ENCODE results near the gene PIH1D2. TPM values are rescaled to one million over a fixed set of nuclear protein-coding genes. Genes with fewer than 3 reads are reported as not detected.

The PIH1D2 gene
- total RNA-seq, 2 donors from 2014 or later = 0.48 TPM; not detected in 1

Other genes with a start within 250 kb of the PIH1D2 start
- 10 to 100 TPM; 32.0 to 43.5 TPM for gene ALG9, start 202.4 kb downstream of the PIH1D2 start, total RNA-seq
- 1 to 10 TPM; 6.2 to 7.9 TPM for gene FDXACB1, start 194.9 kb downstream of the PIH1D2 start, total RNA-seq
- 10 to 100 TPM in 1 of 2 donors, 1 to 10 TPM in 1; 8.4 to 11.8 TPM for gene CFAP68, start 194.5 kb downstream of the PIH1D2 start, total RNA-seq
- gene CRYAB, start 162.2 kb downstream of the PIH1D2 start, total RNA-seq = not detected
- gene HSPB2, start 161.3 kb downstream of the PIH1D2 start, total RNA-seq = not detected
- not detected for gene C11orf52, start 155.1 kb downstream of the PIH1D2 start, total RNA-seq
- gene DIXDC1, start 136.7 kb downstream of the PIH1D2 start, total RNA-seq = 1 to 10 TPM in 1 of 2 donors, under 1 TPM in 1; 0.45 to 7.3 TPM
- gene DLAT, start 48.6 kb downstream of the PIH1D2 start, total RNA-seq = 10 to 100 TPM; 37.3 to 40.9 TPM
- gene NKAPD1, start 282 bp upstream of the PIH1D2 start, total RNA-seq = 10 to 100 TPM; 15.8 to 21.1 TPM
- gene TIMM8B, start 12.7 kb upstream of the PIH1D2 start, total RNA-seq = 10 to 100 TPM; 54.6 to 71.1 TPM
- gene SDHD, start 12.9 kb upstream of the PIH1D2 start, total RNA-seq = 10 to 100 TPM; 71.2 to 82.3 TPM
- 1 to 10 TPM; 1.3 to 4.6 TPM for gene IL18, start 90.1 kb upstream of the PIH1D2 start, total RNA-seq
- under 1 TPM in 1 of 2 donors, not detected in 1; 0.62 TPM for gene TEX12, start 93.4 kb upstream of the PIH1D2 start, total RNA-seq
- 1 to 10 TPM; 1.4 to 4.5 TPM for gene BCO2, start 101.5 kb upstream of the PIH1D2 start, total RNA-seq
- 10 to 100 TPM; 36.2 to 36.8 TPM for gene PTS, start 152.4 kb upstream of the PIH1D2 start, total RNA-seq
- not detected for gene PLET1, start 186.8 kb upstream of the PIH1D2 start, total RNA-seq

All from natural killer cell treated with Interleukin-12 subunit alpha and Interleukin-12 subunit beta and Interleukin-15 and Interleukin-18, amount 100 ng/mL, for 72 hours (primary cell).